ENCODE measurements around the gene ATOH1.

Gene ATOH1

GRCh38 chr4:93828332-93828994 is at the start of gene ATOH1:
Gene ATOH1 (plus strand): TSS chr4:93828753. CDS start chr4:93828927, 174 bp downstream.
- DNase-seq = no peak

GRCh38 chr4:93779228-93779627 is 49.3 kb upstream of the ATOH1 start:
- no peak for DNase-seq

- no peak for DNase-seq
These were observed 48.5 kb upstream of the ATOH1 start for GRCh38 chr4:93780080-93780479.

GRCh38 chr4:93781198-93781597 is 47.4 kb upstream of the ATOH1 start:
- DNase-seq = no peak

GRCh38 chr4:93786149-93786548 is 42.4 kb upstream of the ATOH1 start:
- no peak for DNase-seq

- DNase-seq = peak; percentile 3
These were observed 39.8 kb upstream of the ATOH1 start for GRCh38 chr4:93788712-93789111.

- peak; percentile 55 for DNase-seq
These were observed 36.9 kb upstream of the ATOH1 start for GRCh38 chr4:93791570-93792195.

GRCh38 chr4:93802045-93802444 is 26.5 kb upstream of the ATOH1 start:
- DNase-seq = no peak

- DNase-seq = no peak
These were observed 18.8 kb upstream of the ATOH1 start for GRCh38 chr4:93809773-93810172.

- no peak for DNase-seq
These were observed 18.1 kb upstream of the ATOH1 start for GRCh38 chr4:93810340-93810992.

- DNase-seq = no peak
These were observed 15.5 kb upstream of the ATOH1 start for GRCh38 chr4:93813092-93813491.

GRCh38 chr4:93814141-93814540 is 14.4 kb upstream of the ATOH1 start:
- DNase-seq = no peak

- no peak for DNase-seq
These were observed 13.8 kb upstream of the ATOH1 start for GRCh38 chr4:93814722-93815121.

GRCh38 chr4:93825551-93826216 is 2.9 kb upstream of the ATOH1 start:
- DNase-seq = peak; percentile 2

GRCh38 chr4:93827272-93827947 is 1.1 kb upstream of the ATOH1 start:
- DNase-seq = no peak

GRCh38 chr4:93828995-93829819 is 654 bp downstream of the ATOH1 start:
- no peak for DNase-seq

GRCh38 chr4:93829820-93830687 is 1.5 kb downstream of the ATOH1 start:
- DNase-seq = no peak

GRCh38 chr4:93831716-93832496 is 3.4 kb downstream of the ATOH1 start:
- no peak for DNase-seq

GRCh38 chr4:93834249-93835066 is 5.9 kb downstream of the ATOH1 start:
- DNase-seq = no peak
